Neural cell (in vitro differentiated cells): Measurements from ENCODE around the gene GPAT3. TPM values are rescaled to one million over a fixed set of nuclear protein-coding genes. Genes with fewer than 3 reads are reported as not detected.

Experiments
- H2AFZ ChIP-seq: fragments of 200-600, 300-800 bp; sonication (generic), shearing (Covaris generic); 2 replicates; pipeline ENCODE4 v1.6.0; 2014; ENCODE audit warnings: low read depth, mild to moderate bottlenecking, antibody characterized with exemption, low read length, moderate library complexity
- H3F3A ChIP-seq: fragments of 200-600 bp; shearing (Covaris generic); 2 replicates; pipeline ENCODE4 v1.6.1; 2016; ENCODE audit warnings: mild to moderate bottlenecking, moderate library complexity, mixed read lengths, antibody characterized with exemption, low read length; ENCODE audit not compliant: insufficient read depth, poor library complexity, severe bottlenecking
- H3K27ac ChIP-seq: fragments of 200-600, 300-800 bp; sonication (generic), shearing (Covaris generic); 2 replicates; pipeline ENCODE4 v1.5.1; 2014; ENCODE audit warnings: mild to moderate bottlenecking, low read length, moderate library complexity
- H3K27me3 ChIP-seq: fragments of 300-800, 200-600 bp; sonication (generic), shearing (Covaris generic); 2 replicates; pipeline ENCODE4 v1.6.0; 2014; ENCODE audit warnings: mild to moderate bottlenecking, low read depth, low read length, moderate library complexity; ENCODE audit not compliant: insufficient read depth
- H3K36me3 ChIP-seq: fragments of 300-800, 200-600 bp; sonication (generic), shearing (Covaris generic); 2 replicates; pipeline ENCODE4 v1.5.1; 2014; ENCODE audit warnings: mild to moderate bottlenecking, antibody characterized with exemption, low read length, moderate library complexity; ENCODE audit not compliant: insufficient read depth
- H3K4me2 ChIP-seq: fragments of 300-800, 200-600 bp; sonication (generic), shearing (Covaris generic); 2 replicates; pipeline ENCODE4 v1.6.0; 2014; ENCODE audit warnings: mild to moderate bottlenecking, low read length
- H3K4me3 ChIP-seq: fragments of 300-800, 200-600 bp; sonication (generic), shearing (Covaris generic); 2 replicates; pipeline ENCODE4 v1.5.1; 2014; ENCODE audit warnings: mild to moderate bottlenecking, low read length, moderate library complexity
- H3K79me2 ChIP-seq: fragments of 200-600 bp; shearing (Covaris generic); replicated peaks from 2 replicates; pipeline ENCODE4 v1.6.0; 2014; ENCODE audit warnings: mild to moderate bottlenecking, low read length, moderate library complexity; ENCODE audit not compliant: insufficient read depth
- H3K9ac ChIP-seq: fragments of 300-800, 200-600 bp; sonication (generic), shearing (Covaris generic); 2 replicates; pipeline ENCODE4 v1.6.1; 2016; ENCODE audit warnings: mild to moderate bottlenecking, low read length, mixed read lengths
- H3K9me2 ChIP-seq: fragments of 200-600 bp; shearing (Covaris generic); 2 replicates; pipeline ENCODE4 v1.6.1; 2016; ENCODE audit warnings: mild to moderate bottlenecking, low read length, mixed read lengths; ENCODE audit not compliant: insufficient read depth
- H3K9me3 ChIP-seq: fragments of 200-600, 300-800 bp; sonication (generic), shearing (Covaris generic); 2 replicates; pipeline ENCODE4 v1.6.1; 2016; ENCODE audit warnings: mild to moderate bottlenecking, mixed run types, low read length, moderate library complexity, mixed read lengths
- H4K20me1 ChIP-seq: fragments of 200-600 bp; shearing (Covaris generic); 2 replicates; pipeline ENCODE4 v1.6.1; 2016; ENCODE audit warnings: mild to moderate bottlenecking, mixed run types; ENCODE audit not compliant: insufficient read depth
- CTCF ChIP-seq: fragments of 450-650 bp; IDR thresholded peaks from 2 replicates; pipeline ENCODE4 v1.5.1; 2014; ENCODE audit warnings: antibody characterized with exemption, mild to moderate bottlenecking, moderate library complexity; ENCODE audit not compliant: poor library complexity, severe bottlenecking
- EP300 ChIP-seq: fragments of 450-650 bp; conservative IDR thresholded peaks from 2 replicates; pipeline ENCODE4 v1.6.1; 2014; ENCODE audit warnings: antibody characterized with exemption, mild to moderate bottlenecking, moderate library complexity; ENCODE audit not compliant: poor library complexity, severe bottlenecking
- EZH2 ChIP-seq: fragments of 200-600, 300-800 bp; shearing (Covaris generic), sonication (generic); IDR thresholded peaks from 2 replicates; pipeline ENCODE4 v1.6.1; 2014; ENCODE audit warnings: antibody characterized with exemption, low read length, borderline replicate concordance, mild to moderate bottlenecking; ENCODE audit not compliant: insufficient read depth, poor library complexity, severe bottlenecking
- MXI1 ChIP-seq: fragments of 450-650 bp; conservative IDR thresholded peaks from 2 replicates; pipeline ENCODE4 v1.6.1; 2014; ENCODE audit warnings: antibody characterized with exemption, mild to moderate bottlenecking; ENCODE audit not compliant: poor library complexity, severe bottlenecking
- POLR2AphosphoS5 ChIP-seq: IDR thresholded peaks from 2 replicates; pipeline ENCODE4 v1.6.1; 2012
- RAD21 ChIP-seq: fragments of 450-650 bp; conservative IDR thresholded peaks from 2 replicates; pipeline ENCODE4 v1.6.1; 2014; ENCODE audit warnings: antibody characterized with exemption, mild to moderate bottlenecking, moderate library complexity
- REST ChIP-seq: IDR thresholded peaks from 2 replicates; pipeline ENCODE4 v1.6.1; 2012; ENCODE audit warnings: borderline replicate concordance
- SMC3 ChIP-seq: fragments of 450-650 bp; conservative IDR thresholded peaks from 2 replicates; pipeline ENCODE4 v1.6.1; 2014; ENCODE audit warnings: antibody characterized with exemption, mild to moderate bottlenecking, moderate library complexity; ENCODE audit not compliant: poor library complexity
- TAF1 ChIP-seq: IDR thresholded peaks from 2 replicates; pipeline ENCODE4 v1.6.1; 2012; ENCODE audit warnings: low read depth
- polyA plus RNA-seq: library from polyadenylated mRNA; depleted of rRNA; stranded (reverse); fragments of >200 nt; gene quantifications from 2 replicates; pipeline ENCODE4 v1.2.3, GENCODE V29; 2014

The GPAT3 gene
- polyA plus RNA-seq, 1 donor from 2014 or later, result not detected

GRCh38 chr4:83558059-83558653 lies 22.2 kb downstream of the GPAT3 start:
- no peaks in the 10 kb centered on the region for H3K9me2 ChIP-seq
- H3K27me3 ChIP-seq, result no peaks in the 10 kb centered on the region
- no peak for TF ChIP-seq REST
- TF ChIP-seq MXI1, result no peak
- no peak for TF ChIP-seq TAF1
- TF ChIP-seq POLR2AphosphoS5, result no peak
- no peak for TF ChIP-seq EZH2
- no peak for TF ChIP-seq CTCF
- no peak overlapping the region for H3K9ac ChIP-seq
- H3K79me2 ChIP-seq, result no peaks in the 10 kb centered on the region
- H3F3A ChIP-seq, result no peaks in the 10 kb centered on the region
- no peaks in the 10 kb centered on the region for H3K9me3 ChIP-seq
- H3K27ac ChIP-seq, result no peak overlapping the region
- no peak overlapping the region for H3K4me3 ChIP-seq
- no peaks in the 10 kb centered on the region for H3K36me3 ChIP-seq
- no peak overlapping the region for H2AFZ ChIP-seq
- no peak overlapping the region for H3K4me2 ChIP-seq
- H4K20me1 ChIP-seq, result no peaks in the 10 kb centered on the region

GRCh38 chr4:83558680-83559079 lies 22.8 kb downstream of the GPAT3 start:
- Histone ChIP-seq H3K9me2 (no peaks in the 10 kb centered on the region), H3K79me2 (no peaks in the 10 kb centered on the region), H4K20me1 (no peaks in the 10 kb centered on the region), H3F3A (no peaks in the 10 kb centered on the region), H3K4me2 (no peak overlapping the region), H2AFZ (no peak overlapping the region), H3K9me3 (no peaks in the 10 kb centered on the region), H3K27ac (no peak overlapping the region), H3K4me3 (no peak overlapping the region), H3K36me3 (no peaks in the 10 kb centered on the region), H3K9ac (no peak overlapping the region), H3K27me3 (no peaks in the 10 kb centered on the region)
- no peak for TF ChIP-seq TAF1
- TF ChIP-seq CTCF, result no peak
- TF ChIP-seq REST, result no peak
- no peak for TF ChIP-seq EZH2
- no peak for TF ChIP-seq RAD21
- TF ChIP-seq MXI1, result no peak
- TF ChIP-seq SMC3, result no peak
- TF ChIP-seq EP300, result no peak
- TF ChIP-seq POLR2AphosphoS5, result no peak
